Suprapubic skin (tissue), 4 donors: ENCODE results near the gene SCN1B. TPM values are rescaled to one million over a fixed set of nuclear protein-coding genes. Genes with fewer than 3 reads are reported as not detected.

Source experiments
- DNase-seq, 2 donors: peaks; one replicate each; pipeline ENCODE4 v3.0.0-alpha.2; 2019; ENCODE audit warnings: low spot score in 2 of 2
- H3K27ac ChIP-seq: fragments of 200-600 bp; sonication (generic); one replicate; pipeline ENCODE4 v1.5.1; 2019
- H3K27me3 ChIP-seq: fragments of 200-600 bp; sonication (generic); one replicate; pipeline ENCODE4 v1.5.1; 2019
- H3K36me3 ChIP-seq: fragments of 200-600 bp; sonication (generic); one replicate; pipeline ENCODE4 v1.5.1; 2019
- H3K4me1 ChIP-seq: fragments of 200-600 bp; sonication (generic); one replicate; pipeline ENCODE4 v1.5.1; 2019
- H3K4me3 ChIP-seq: fragments of 200-600 bp; sonication (generic); one replicate; pipeline ENCODE4 v1.5.1; 2019; ENCODE audit warnings: mild to moderate bottlenecking
- H3K9me3 ChIP-seq: fragments of 200-600 bp; sonication (generic); one replicate; pipeline ENCODE4 v1.5.1; 2019
- EP300 ChIP-seq: sonication (generic); formaldehyde crosslinking; IDR thresholded peaks from one replicate; pipeline ENCODE4 v1.6.1; 2017; ENCODE audit warnings: antibody characterized with exemption
- POLR2A ChIP-seq, 2 donors: fragments of 450-650 bp; IDR thresholded peaks; one replicate each; pipeline ENCODE4 v1.6.1; 2017; ENCODE audit warnings: antibody characterized with exemption in 2 of 2, mild to moderate bottlenecking in 2 of 2, moderate library complexity in 2 of 2
- POLR2AphosphoS5 ChIP-seq, 3 donors: sonication (generic); formaldehyde crosslinking; IDR thresholded peaks; one replicate each; pipeline ENCODE4 v1.6.1; 2017; ENCODE audit warnings: antibody characterized with exemption in 3 of 3
- WGBS: methylation state at CpG from one replicate; pipeline ENCODE4 v1.1.5; 2018; 5-methylcytosine and 5-hydroxymethylcytosine counted together
- total RNA-seq, 4 donors: library from RNA; depleted of rRNA; stranded (reverse); fragments of >200 nt; gene quantifications; one replicate each; pipeline ENCODE4 v1.1.0, GENCODE V29; 2016
- TF ChIP-seq, protein P1 (sequence below), 2 donors: fragments of 200-600 bp in 1 of 2; fragments of 450-650 bp in 1 of 2; sonication (generic) in 1 of 2; IDR thresholded peaks; one replicate each; pipeline ENCODE4 v1.5.1; 2016 to 2019; ENCODE audit warnings: antibody characterized with exemption in 2 of 2, mild to moderate bottlenecking in 1 of 2, moderate library complexity in 1 of 2

Gene SCN1B
- total RNA-seq, 4 donors from 2014 or later, result 1.4 to 4.3 (median 2.9) TPM

- Histone ChIP-seq H3K4me3 (no peak overlapping the region), H3K27ac (no peak overlapping the region), H3K9me3 (no peaks in the 10 kb centered on the region), H3K36me3 (no peaks in the 10 kb centered on the region), H3K27me3 (no peaks in the 10 kb centered on the region), H3K4me1 (peaks cover 7% of the 10 kb centered on the region)
- 12% methylated on average over 13 of the region's 14 CpGs for WGBS
- peak; percentile 90 to 92 for DNase-seq
- TF ChIP-seq, protein P1, sequence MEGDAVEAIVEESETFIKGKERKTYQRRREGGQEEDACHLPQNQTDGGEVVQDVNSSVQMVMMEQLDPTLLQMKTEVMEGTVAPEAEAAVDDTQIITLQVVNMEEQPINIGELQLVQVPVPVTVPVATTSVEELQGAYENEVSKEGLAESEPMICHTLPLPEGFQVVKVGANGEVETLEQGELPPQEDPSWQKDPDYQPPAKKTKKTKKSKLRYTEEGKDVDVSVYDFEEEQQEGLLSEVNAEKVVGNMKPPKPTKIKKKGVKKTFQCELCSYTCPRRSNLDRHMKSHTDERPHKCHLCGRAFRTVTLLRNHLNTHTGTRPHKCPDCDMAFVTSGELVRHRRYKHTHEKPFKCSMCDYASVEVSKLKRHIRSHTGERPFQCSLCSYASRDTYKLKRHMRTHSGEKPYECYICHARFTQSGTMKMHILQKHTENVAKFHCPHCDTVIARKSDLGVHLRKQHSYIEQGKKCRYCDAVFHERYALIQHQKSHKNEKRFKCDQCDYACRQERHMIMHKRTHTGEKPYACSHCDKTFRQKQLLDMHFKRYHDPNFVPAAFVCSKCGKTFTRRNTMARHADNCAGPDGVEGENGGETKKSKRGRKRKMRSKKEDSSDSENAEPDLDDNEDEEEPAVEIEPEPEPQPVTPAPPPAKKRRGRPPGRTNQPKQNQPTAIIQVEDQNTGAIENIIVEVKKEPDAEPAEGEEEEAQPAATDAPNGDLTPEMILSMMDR (IDR thresholded peaks at IDR 0.05), result peak; percentile 81 to 82
- TF ChIP-seq POLR2A (IDR thresholded peaks at IDR 0.05), result no peak
- no peak for TF ChIP-seq EP300
Observed at GRCh38 chr19:35066691-35067563, 36.7 kb downstream of the SCN1B start.

GRCh38 chr19:35068941-35069634 lies 38.8 kb downstream of the SCN1B start:
- TF ChIP-seq POLR2AphosphoS5 (IDR thresholded peaks at IDR 0.05) (no peak), EP300 (no peak), POLR2A (IDR thresholded peaks at IDR 0.05) (no peak)
- TF ChIP-seq, protein P1 (IDR thresholded peaks at IDR 0.05), result no peak
- no peak overlapping the region for H3K4me3 ChIP-seq
- no peak overlapping the region for H3K27ac ChIP-seq
- no peaks in the 10 kb centered on the region for H3K9me3 ChIP-seq
- H3K4me1 ChIP-seq, result peaks cover 7% of the 10 kb centered on the region
- no peaks in the 10 kb centered on the region for H3K36me3 ChIP-seq
- WGBS, result 71% methylated on average over 10 of the region's 10 CpGs
- no peaks in the 10 kb centered on the region for H3K27me3 ChIP-seq
- DNase-seq, result no peak

DNA sequence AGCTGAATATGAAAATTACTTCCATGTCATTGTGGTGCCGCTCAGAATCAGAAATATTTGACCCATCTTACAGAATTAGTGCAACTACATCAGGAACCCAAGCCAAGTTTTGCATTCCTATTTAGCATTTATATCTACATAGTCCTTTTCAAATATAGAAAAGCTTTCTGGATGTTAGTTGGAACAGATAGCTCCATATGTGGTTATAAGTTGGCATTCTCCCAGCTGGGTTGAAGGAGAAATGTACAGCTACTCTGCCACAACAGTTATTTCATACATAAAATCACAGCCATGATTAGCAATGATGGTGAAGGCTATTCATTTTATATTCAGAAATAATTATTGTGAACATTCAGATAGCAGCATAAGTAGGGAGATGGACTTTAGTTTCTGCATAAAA lies 39.4 kb downstream of the SCN1B start:
- H3K36me3 ChIP-seq, result no peaks in the 10 kb centered on the region
- H3K27ac ChIP-seq, result no peak overlapping the region
- H3K4me3 ChIP-seq, result no peak overlapping the region
- DNase-seq, result no peak
- TF ChIP-seq, protein P1 (IDR thresholded peaks at IDR 0.05), result no peak
- no peak for TF ChIP-seq EP300
- no peak for TF ChIP-seq POLR2A (IDR thresholded peaks at IDR 0.05)
- no peak for TF ChIP-seq POLR2AphosphoS5 (IDR thresholded peaks at IDR 0.05)
- peaks cover 7% of the 10 kb centered on the region for H3K4me1 ChIP-seq
- no peaks in the 10 kb centered on the region for H3K9me3 ChIP-seq
- H3K27me3 ChIP-seq, result no peaks in the 10 kb centered on the region
- 67% methylated on average over 1 of the region's 1 CpG for WGBS

- 89% methylated on average over 3 of the region's 3 CpGs for WGBS
- TF ChIP-seq, protein P1 (IDR thresholded peaks at IDR 0.05), result no peak
- TF ChIP-seq POLR2A (IDR thresholded peaks at IDR 0.05), result no peak
- no peak for TF ChIP-seq POLR2AphosphoS5 (IDR thresholded peaks at IDR 0.05)
- TF ChIP-seq EP300, result no peak
- Histone ChIP-seq H3K36me3 (no peaks in the 10 kb centered on the region), H3K4me1 (peaks cover 7% of the 10 kb centered on the region), H3K27me3 (no peaks in the 10 kb centered on the region), H3K4me3 (no peak overlapping the region), H3K9me3 (no peaks in the 10 kb centered on the region), H3K27ac (no peak overlapping the region)
- no peak for DNase-seq
Observed at GRCh38 chr19:35070471-35070870, 40.2 kb downstream of the SCN1B start.

DNA sequence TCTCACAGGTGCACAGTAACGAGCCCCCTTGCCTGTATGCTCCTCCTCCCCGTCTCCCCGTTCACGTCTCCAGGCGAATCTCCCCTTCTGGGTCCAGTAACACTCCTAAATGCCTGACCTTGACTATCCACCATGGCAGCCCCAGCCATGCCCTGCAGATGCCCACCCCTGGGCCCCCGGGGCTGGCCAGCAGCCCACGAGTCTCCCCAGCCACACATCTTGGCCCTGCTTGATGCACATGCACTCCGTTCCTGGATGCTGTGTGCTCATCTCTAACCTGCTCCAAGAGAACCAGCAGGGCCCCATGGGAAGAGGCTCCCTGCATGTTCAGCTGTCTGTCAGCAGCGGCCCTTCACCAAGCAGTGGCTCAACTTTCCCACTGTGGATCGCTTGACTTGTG lies 43.2 kb downstream of the SCN1B start:
- Histone ChIP-seq H3K36me3 (no peaks in the 10 kb centered on the region), H3K9me3 (no peaks in the 10 kb centered on the region), H3K4me1 (peaks cover 2% of the 10 kb centered on the region), H3K27me3 (no peaks in the 10 kb centered on the region), H3K27ac (no peak overlapping the region), H3K4me3 (no peak overlapping the region)
- DNase-seq, result no peak
- TF ChIP-seq POLR2AphosphoS5 (IDR thresholded peaks at IDR 0.05) (no peak), EP300 (no peak), POLR2A (IDR thresholded peaks at IDR 0.05) (no peak)
- TF ChIP-seq, protein P1 (IDR thresholded peaks at IDR 0.05), result no peak
- 83% methylated on average over 8 of the region's 10 CpGs for WGBS
